Measurements from ENCODE around the gene LRP1B.

Gene LRP1B

DNA sequence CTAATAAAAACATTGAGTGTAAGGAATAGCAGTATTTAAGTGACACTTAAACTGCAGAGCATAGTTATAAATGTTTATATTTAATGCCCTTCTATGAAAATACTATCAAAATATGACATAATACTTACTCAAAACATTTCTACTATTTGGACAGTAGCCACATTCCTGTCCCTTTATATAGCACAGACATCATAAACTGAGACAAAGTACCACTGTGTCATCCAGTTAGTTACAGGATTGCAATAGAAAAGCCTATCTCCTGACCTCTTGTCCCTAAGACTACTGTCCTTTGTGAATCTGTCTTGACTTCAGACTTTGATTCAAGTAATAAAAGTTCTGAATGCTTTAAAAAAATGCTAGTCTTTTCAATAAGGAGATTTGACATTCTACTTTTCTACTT lies 1822.1 kb downstream of the LRP1B start:
- no peaks in the 10 kb centered on the region for H3F3A ChIP-seq (ENCODE audit: control insufficient read depth, insufficient read depth)
- TF ChIP-seq EZH2phosphoT487 (IDR thresholded peaks at IDR 0.05; ENCODE audit: borderline replicate concordance, low read length), result no peak
- TF ChIP-seq, protein P1, sequence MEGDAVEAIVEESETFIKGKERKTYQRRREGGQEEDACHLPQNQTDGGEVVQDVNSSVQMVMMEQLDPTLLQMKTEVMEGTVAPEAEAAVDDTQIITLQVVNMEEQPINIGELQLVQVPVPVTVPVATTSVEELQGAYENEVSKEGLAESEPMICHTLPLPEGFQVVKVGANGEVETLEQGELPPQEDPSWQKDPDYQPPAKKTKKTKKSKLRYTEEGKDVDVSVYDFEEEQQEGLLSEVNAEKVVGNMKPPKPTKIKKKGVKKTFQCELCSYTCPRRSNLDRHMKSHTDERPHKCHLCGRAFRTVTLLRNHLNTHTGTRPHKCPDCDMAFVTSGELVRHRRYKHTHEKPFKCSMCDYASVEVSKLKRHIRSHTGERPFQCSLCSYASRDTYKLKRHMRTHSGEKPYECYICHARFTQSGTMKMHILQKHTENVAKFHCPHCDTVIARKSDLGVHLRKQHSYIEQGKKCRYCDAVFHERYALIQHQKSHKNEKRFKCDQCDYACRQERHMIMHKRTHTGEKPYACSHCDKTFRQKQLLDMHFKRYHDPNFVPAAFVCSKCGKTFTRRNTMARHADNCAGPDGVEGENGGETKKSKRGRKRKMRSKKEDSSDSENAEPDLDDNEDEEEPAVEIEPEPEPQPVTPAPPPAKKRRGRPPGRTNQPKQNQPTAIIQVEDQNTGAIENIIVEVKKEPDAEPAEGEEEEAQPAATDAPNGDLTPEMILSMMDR (IDR thresholded peaks at IDR 0.05; ENCODE audit: low read depth, low read length, poor library complexity, severe bottlenecking), result no peak
- H3K79me2 ChIP-seq (ENCODE audit: control insufficient read depth, low read length), result no peaks in the 10 kb centered on the region

DNA sequence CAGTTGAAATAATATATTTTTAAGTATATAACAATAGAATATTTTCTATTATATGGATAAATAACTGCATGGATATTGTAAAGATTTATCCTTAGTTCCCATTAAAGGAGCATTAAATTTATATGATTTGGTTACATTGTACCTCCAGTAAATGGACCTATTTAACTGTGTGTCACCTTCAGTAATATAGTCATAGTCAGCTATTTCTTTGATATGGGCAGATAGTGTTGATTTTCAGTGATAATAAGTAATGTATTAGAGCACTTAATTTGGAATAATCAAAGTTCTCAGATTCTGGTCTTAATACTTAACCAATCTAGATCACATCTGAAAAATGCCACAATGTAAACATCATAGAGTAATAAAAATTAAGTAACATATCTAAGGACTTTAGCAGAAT lies 1823.3 kb downstream of the LRP1B start:
- no peaks in the 10 kb centered on the region for H3K9me3 ChIP-seq (ENCODE audit: control insufficient read depth, insufficient read depth, low read length)
- no peaks in the 10 kb centered on the region for H3K27me3 ChIP-seq (ENCODE audit: control insufficient read depth, low read length)
- H3K36me3 ChIP-seq (ENCODE audit: control insufficient read depth, low read length), result no peaks in the 10 kb centered on the region
- no peak overlapping the region for H3K27ac ChIP-seq (ENCODE audit: low read depth, low read length)
- TF ChIP-seq EZH2phosphoT487 (IDR thresholded peaks at IDR 0.05; ENCODE audit: borderline replicate concordance, low read length), result no peak
- TF ChIP-seq, protein P1 (IDR thresholded peaks at IDR 0.05; ENCODE audit: low read depth, low read length, poor library complexity, severe bottlenecking), result no peak
- H3K4me3 ChIP-seq (ENCODE audit: low read length), result no peak overlapping the region
- no peak overlapping the region for H3K4me2 ChIP-seq (ENCODE audit: low read length)
- no peaks in the 10 kb centered on the region for H3K4me1 ChIP-seq (ENCODE audit: control insufficient read depth, low read length)
- no peaks in the 10 kb centered on the region for H3K9me2 ChIP-seq (replicated peaks; ENCODE audit: control insufficient read depth, low read length)
- H4K20me1 ChIP-seq (ENCODE audit: control insufficient read depth, insufficient read depth, low read depth, low read length), result no peaks in the 10 kb centered on the region
- no peaks in the 10 kb centered on the region for H3F3A ChIP-seq (ENCODE audit: control insufficient read depth, insufficient read depth)
- H3K79me2 ChIP-seq (ENCODE audit: control insufficient read depth, low read length), result no peaks in the 10 kb centered on the region

More for the DNA sequence above, 1822.1 kb downstream of the LRP1B start:
- H3K9me3 ChIP-seq (ENCODE audit: control insufficient read depth, insufficient read depth, low read length), result no peaks in the 10 kb centered on the region
- no peak overlapping the region for H3K4me2 ChIP-seq (ENCODE audit: low read length)
- no peaks in the 10 kb centered on the region for H3K27me3 ChIP-seq (ENCODE audit: control insufficient read depth, low read length)
- no peaks in the 10 kb centered on the region for H4K20me1 ChIP-seq (ENCODE audit: control insufficient read depth, insufficient read depth, low read depth, low read length)
- H3K4me3 ChIP-seq (ENCODE audit: low read length), result no peak overlapping the region
- no peaks in the 10 kb centered on the region for H3K4me1 ChIP-seq (ENCODE audit: control insufficient read depth, low read length)
- H3K36me3 ChIP-seq (ENCODE audit: control insufficient read depth, low read length), result no peaks in the 10 kb centered on the region
- H3K27ac ChIP-seq (ENCODE audit: low read depth, low read length), result no peak overlapping the region
- no peaks in the 10 kb centered on the region for H3K9me2 ChIP-seq (replicated peaks; ENCODE audit: control insufficient read depth, low read length)

DNA sequence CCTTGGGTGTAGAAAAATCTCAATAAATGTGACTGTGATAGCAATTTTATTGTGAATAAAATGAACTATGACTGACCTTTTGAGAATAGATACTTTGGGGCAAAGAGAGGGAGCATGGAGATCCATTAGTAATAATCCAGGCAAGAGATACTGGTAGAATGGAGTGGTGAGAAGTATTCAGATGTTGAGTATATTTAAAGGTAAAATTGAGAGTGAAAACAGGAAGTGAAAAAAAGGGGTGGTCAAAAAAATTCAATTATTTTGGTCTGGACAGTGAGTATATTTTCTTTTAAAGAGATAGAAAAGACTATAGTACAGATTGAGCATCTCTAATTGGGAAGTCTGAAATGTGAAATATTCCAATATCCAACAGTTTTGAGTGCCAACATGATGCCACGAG lies 1835.0 kb downstream of the LRP1B start:
- no peak for TF ChIP-seq EZH2phosphoT487 (IDR thresholded peaks at IDR 0.05; ENCODE audit: borderline replicate concordance, low read length)
- H3K27me3 ChIP-seq (ENCODE audit: control insufficient read depth, low read length), result no peaks in the 10 kb centered on the region
- no peaks in the 10 kb centered on the region for H3F3A ChIP-seq (ENCODE audit: control insufficient read depth, insufficient read depth)
- H4K20me1 ChIP-seq (ENCODE audit: control insufficient read depth, insufficient read depth, low read depth, low read length), result no peaks in the 10 kb centered on the region
- no peak overlapping the region for H3K27ac ChIP-seq (ENCODE audit: low read depth, low read length)
- H3K36me3 ChIP-seq (ENCODE audit: control insufficient read depth, low read length), result no peaks in the 10 kb centered on the region
- no peaks in the 10 kb centered on the region for H3K9me3 ChIP-seq (ENCODE audit: control insufficient read depth, insufficient read depth, low read length)
- H3K4me1 ChIP-seq (ENCODE audit: control insufficient read depth, low read length), result no peaks in the 10 kb centered on the region
- no peaks in the 10 kb centered on the region for H3K79me2 ChIP-seq (ENCODE audit: control insufficient read depth, low read length)
- H3K9me2 ChIP-seq (replicated peaks; ENCODE audit: control insufficient read depth, low read length), result no peaks in the 10 kb centered on the region
- H3K4me2 ChIP-seq (ENCODE audit: low read length), result no peak overlapping the region
- no peak overlapping the region for H3K4me3 ChIP-seq (ENCODE audit: low read length)

DNA sequence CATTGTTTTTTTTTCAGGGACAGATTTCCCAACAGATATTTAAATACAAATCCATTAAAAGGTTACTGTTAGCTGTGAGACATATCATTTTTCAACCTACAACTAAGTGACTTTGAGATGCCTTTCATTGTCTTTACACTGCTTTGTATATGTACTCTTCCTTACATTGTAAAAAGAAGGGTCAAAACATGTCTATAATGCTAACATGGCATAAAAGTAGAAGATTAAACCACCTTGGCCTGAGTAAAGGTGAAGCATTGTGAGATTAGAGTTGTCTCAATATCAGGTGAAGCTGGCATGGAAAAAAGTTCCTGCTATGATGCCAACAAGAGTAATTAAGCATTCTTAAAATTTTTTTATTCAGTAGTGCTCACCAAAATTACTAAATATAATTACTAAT lies 1842.1 kb downstream of the LRP1B start:
- Histone ChIP-seq H3K36me3 (ENCODE audit: control insufficient read depth, low read length) (no peaks in the 10 kb centered on the region), H3K9me3 (ENCODE audit: control insufficient read depth, insufficient read depth, low read length) (no peaks in the 10 kb centered on the region), H3K27me3 (ENCODE audit: control insufficient read depth, low read length) (no peaks in the 10 kb centered on the region), H3K9me2 (replicated peaks; ENCODE audit: control insufficient read depth, low read length) (no peaks in the 10 kb centered on the region; the same call in 1 of the 2 replicates), H4K20me1 (ENCODE audit: control insufficient read depth, insufficient read depth, low read depth, low read length) (no peaks in the 10 kb centered on the region), H3K79me2 (ENCODE audit: control insufficient read depth, low read length) (no peaks in the 10 kb centered on the region), H3K4me2 (ENCODE audit: low read length) (no peak overlapping the region), H3K27ac (ENCODE audit: low read depth, low read length) (no peak overlapping the region), H3F3A (ENCODE audit: control insufficient read depth, insufficient read depth) (no peaks in the 10 kb centered on the region), H3K4me3 (ENCODE audit: low read length) (no peak overlapping the region), H3K4me1 (ENCODE audit: control insufficient read depth, low read length) (no peaks in the 10 kb centered on the region)
- no peak for TF ChIP-seq EZH2phosphoT487 (IDR thresholded peaks at IDR 0.05; ENCODE audit: borderline replicate concordance, low read length)
- TF ChIP-seq, protein P1 (IDR thresholded peaks at IDR 0.05; ENCODE audit: low read depth, low read length, poor library complexity, severe bottlenecking), result no peak
